GM21528 (cell line): ENCODE results near the gene CDRT15.
"Not testable (repeated sequence)": the region's sequence is repeated elsewhere in the genome, so short reads cannot be mapped to it uniquely, and the experiment has no call there.

Experiments
- ATAC-seq: cut with Tn5 transposase; IDR thresholded peaks from one replicate; pipeline ENCODE4 v1.9.1; 2021; ENCODE audit warnings: mild to moderate bottlenecking, moderate library complexity; ENCODE audit not compliant: unreplicated experiment, low FRiP score

CDRT15 gene

DNA sequence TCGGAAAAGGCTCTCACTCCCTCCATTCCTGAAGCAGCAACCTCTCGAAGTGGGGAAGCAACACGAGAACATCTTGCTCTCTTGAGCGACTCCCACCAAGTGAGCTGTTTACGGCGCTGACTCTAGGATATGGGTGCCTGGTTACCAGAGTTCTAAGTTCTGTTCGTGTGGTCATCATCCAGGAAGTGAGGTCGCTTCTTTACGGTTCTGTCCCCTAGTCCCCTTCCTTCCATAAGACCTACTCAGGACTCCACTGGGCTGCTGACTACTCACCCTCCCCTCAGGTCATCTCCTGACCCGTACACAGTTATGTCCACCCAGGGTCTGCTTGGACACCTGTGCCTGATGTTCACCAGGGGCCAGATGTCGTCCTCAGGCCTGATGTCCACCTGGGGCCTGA, at the start of gene CDRT15:
Gene CDRT15, minus strand, starts transcription at position 101 of the 400 bp plus-strand sequence. Its CDS starts 29 bp downstream, at position 72.
- not testable (repeated sequence) for ATAC-seq

DNA sequence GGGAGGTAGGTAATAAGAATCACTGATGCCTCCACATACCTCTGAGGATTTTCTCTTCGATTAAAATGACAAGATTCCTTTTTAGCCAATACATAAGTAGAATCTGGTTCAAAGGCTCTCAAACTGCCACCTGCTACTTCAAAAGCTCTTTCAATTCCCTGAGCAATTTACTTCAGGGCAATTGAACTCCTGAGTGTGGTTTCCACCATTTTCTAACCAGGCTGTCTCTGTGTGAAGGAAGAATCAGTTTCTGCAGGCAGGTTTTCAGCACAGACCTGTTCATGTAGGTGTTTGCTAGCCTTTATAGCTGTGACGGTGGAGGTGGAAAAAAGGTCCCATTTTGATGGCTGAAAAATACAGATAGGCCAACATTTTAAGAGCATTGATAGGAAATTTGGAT, 46.1 kb upstream of the CDRT15 start:
- ATAC-seq, result no peak

DNA sequence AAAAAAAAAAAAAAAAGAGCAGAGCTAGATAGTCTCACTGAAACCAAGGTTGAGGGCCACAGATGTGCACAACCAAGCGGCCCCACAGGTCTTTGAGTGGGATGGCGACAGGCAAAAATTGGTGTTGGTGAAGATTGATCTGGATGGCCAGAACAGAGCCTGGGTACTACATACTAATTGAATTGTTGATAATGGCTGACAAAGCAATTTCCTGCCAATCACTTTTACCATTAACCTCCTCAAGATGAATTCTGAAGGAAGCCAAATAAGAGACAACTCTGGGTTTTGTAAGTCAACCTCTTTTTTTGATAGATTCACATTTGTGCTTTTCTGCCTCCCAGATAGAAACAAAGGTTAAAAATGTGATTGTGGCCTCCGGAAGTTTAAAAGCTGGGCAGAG, 44.9 kb upstream of the CDRT15 start:
- ATAC-seq, result no peak

DNA sequence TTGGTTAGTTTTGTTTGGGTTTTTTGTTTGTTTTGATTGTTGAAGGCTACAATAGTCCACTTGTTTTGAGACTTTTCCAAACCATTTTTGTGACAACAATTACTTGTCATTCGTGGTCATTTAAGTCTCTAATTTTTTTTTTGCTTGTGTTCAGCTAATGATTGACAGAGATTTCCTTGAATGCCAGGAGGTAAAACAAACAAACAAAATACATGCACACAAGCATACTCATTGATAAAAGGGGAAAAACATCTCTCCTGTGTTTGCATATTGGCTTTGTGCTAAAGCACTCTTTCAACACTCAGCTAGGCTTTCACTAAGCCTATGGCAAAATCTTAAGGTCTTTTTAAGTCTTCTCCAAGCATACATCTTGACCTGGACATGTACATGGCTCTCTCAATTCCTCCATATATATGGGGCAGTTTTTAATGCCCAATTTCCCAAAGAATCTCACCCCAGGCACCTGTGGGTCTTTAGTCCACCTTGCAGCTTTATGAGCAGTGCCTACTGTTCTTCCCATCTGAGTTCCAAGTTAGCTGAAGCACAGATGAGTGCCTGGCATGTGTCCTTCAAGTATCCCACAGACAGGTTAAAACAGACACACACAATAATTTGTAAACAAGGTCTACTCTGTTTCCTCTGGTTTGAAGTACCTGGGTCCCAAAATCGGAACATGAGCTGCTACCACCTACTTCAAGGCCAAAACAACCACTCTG, 40.0 kb upstream of the CDRT15 start:
- no peak for ATAC-seq

DNA sequence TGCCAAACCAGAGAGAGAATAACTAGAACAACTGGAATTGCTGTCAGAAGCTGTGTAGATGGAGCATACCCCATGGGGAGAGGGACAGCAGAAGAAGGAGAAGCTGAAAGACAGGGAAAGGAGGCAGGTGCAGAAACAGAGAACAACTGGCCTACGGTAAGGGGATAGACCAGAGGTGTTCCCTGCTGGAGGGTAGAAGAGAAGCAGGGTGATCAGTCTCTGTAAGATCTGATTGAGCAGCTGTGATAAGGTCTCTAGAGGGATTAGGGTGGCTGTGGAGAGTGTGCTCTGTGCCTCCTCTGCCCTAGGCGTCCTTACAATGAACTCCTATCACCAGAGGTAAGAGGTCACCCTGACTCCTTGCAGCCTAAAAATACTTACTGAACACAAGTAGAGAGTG, 33.8 kb upstream of the CDRT15 start:
- no peak for ATAC-seq

DNA sequence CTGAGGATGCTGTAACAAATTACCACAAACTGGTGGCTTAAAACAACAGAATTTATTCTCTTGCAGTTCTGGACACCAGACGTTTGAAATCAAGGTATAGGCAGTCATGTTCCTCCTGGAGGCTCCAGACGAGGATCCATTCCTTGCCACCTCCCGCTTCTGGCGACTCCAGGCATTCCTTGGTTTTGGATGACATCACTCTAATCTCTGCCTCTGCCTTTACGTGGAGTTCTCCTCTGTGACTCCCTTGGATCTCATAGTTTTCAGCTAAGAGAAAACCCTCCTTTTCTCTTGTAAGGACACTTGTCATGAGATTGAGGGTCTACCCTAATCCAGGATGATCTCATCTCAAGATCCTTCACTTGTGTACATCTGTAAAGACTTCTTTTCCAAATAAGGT, 32.8 kb upstream of the CDRT15 start:
- no peak for ATAC-seq

DNA sequence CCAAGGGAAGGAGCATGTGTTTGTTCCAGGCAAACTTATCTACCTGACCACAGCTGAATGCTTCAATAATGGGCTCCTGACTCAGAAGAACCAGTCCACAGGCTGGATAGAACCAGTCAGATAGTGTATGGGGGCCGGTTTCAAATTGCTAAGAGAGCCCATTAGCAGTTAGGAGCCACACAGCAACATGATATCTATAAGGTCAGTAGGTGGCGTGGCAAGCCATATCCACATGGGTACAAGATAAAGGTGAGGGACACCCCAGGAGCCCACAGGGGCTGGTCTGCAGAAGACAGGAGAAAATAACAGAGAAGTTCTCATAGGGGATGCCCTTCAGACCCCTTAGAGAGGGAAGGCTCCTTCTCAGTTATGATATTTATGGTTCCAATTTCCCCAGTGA, 31.6 kb upstream of the CDRT15 start:
- no peak for ATAC-seq

DNA sequence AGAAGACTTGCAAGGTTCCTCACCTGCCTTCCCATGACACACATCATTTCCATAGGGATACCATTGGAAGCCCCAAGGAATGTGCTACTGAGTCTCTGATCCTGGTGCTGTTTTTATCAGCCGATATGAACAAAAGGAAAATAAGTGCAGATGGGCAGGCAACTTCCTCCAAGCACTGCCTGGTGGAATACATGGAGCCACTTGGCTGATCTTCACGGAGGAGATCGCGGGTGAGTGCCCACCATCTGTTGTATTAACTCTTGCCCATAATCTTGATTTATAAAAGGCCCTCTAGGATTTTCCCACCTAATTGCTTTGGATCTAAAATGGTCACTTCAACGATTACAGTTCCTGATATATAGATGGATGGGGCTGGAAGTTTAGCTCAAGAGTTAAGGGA, 24.7 kb upstream of the CDRT15 start:
- ATAC-seq, result no peak

DNA sequence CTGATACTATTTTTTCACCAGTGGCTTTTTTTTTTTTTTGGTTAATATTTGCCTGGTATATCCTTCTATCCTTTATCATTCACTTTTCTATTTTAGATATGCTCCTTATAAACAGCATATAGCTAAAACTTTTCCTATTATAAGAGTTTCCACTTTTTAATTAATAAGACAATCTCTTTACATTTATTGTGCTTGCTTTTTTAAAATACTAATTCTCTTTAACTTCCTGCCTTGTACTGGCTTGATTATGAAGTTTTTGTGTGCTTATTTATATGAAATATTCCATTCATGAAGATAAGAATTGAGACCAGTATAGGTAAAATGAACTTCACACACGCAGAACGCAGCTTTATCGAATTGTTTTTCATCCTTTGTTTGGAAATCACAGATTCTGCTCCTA, 9.0 kb upstream of the CDRT15 start:
- ATAC-seq, result no peak

DNA sequence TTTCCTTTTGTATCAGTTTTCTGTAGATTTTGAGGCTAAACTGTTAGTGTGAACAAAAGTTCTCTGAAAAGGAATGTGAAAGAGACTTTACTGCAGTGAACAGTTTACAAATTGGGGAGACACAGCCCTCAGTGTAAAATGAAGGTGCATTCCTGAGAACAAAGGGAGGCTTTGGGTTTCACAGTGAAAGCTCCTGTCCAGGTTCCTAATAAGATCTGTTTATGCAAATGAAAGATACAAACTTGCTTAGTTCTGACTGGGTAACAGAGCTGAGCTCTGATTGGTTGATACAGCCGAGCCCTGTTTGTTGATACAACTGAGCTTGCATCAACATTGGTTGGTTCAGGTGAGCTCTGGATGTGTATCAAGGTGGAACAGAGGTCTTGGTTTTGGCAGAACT, 8.3 kb upstream of the CDRT15 start:
- ATAC-seq, result no peak

DNA sequence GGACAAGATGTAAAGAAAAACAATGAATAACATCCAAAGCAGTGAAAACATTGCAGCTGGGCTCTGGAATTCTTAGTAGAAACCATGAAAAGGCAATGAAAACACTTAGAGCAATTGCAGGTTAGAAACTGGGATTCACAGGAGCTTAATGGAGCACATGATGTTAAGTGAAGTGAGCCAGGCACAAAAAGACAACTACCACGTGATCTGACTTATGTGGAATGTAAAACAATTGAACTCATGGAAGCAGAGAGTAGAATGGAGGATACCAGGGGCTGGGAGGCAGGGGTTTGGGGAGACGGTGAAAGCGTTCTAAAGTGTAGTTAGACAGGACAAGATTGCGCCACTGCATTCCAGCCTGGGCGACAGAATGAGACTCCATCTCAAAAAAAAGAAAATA, 2.6 kb upstream of the CDRT15 start:
- ATAC-seq, result not testable (repeated sequence)

DNA sequence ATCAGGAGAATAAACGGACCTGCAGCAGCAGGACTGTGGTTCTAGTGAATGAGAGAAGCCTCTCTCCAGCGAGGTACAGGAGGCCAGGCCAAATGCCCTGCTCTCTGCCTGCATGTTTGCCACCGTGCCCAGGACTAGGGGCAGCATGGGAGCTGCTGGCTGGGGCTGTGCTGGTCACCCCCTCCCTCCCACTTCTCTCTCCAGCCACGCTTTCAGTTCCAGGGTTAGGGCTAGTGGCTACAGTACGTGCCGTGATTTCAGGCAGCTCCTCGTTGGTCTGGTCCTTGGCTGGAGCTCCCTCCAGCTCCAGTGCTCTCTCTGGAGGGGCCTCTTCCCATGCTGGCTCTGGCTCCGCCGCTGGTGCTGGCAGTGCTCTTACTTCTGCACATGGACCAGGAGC, 630 bp downstream of the CDRT15 start:
- not testable (repeated sequence) for ATAC-seq

DNA sequence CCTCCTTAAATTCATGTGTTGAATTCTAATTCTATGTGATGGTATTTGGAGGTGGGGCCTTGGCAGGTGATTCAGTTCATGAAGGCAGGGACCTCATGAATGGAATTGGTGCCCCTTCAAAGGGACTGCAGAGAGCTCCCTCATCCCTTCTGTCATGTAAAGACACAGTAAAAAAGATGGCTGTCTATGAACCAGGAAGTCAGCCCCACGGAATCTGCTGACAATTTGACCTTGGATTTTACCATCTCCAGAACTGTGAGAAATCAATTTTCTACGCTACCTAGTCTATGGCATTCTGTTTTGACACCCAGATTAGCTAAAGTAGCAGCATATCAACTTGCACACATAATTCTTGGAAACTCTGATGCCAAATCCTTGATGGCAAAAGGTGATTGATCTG, 1.6 kb downstream of the CDRT15 start:
- ATAC-seq, result not testable (repeated sequence)

DNA sequence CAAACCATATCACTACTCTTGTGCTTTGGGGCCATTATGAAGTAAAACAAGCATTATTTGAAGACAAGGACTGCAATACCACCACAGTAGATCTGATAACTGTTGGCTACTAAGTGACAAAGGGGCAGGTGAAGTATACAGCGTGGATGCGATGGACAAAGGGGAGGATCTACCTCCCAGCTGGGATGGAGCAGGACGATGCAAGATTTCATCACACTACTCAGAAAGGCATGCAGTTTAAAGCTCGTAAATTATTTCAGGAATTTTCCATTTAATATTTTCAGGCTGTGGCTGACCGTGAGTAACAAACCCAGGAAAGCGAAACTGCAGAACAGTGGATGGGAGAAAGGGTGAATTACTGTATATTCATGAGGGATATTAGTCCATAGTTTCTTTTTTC, 5.5 kb downstream of the CDRT15 start:
- not testable (repeated sequence) for ATAC-seq

DNA sequence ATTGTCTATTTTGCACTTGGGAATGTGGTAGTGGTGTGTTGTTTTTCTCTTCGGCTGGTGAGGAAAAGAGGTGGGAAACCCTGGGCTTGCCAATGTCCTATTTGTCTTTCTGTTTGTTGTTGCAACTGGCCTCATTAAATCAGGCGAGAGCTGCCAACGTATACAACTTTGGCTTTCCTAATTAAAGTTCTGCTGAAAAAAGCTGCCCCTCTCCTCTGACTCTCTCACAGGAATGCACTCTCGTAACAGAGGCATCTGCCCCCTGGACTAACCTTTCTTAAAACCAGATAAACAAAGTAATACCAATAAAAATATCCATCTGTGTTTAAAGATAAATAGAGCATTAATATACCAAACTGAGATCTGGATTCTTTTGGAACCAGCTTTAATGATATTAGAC, 7.8 kb downstream of the CDRT15 start:
- no peak for ATAC-seq

DNA sequence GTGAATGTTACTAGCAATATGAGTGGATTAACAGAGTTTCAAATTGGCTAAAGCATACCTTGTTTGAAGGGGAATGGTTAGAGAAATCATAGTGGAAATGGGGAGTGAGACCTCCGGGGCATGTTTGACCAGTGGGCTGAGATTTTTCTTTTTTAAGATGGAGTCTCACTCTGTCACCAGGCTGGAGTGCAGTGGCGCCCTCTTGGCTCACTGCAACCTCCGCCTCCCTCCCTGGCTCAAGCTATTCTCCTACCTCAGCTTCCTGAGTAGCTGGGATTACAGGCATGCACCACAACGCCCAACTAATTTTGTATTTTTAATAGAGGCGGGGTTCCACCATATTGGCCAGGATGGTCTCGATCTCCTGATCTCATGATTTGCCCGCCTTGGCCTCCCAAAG, 9.6 kb downstream of the CDRT15 start:
- no peak for ATAC-seq

DNA sequence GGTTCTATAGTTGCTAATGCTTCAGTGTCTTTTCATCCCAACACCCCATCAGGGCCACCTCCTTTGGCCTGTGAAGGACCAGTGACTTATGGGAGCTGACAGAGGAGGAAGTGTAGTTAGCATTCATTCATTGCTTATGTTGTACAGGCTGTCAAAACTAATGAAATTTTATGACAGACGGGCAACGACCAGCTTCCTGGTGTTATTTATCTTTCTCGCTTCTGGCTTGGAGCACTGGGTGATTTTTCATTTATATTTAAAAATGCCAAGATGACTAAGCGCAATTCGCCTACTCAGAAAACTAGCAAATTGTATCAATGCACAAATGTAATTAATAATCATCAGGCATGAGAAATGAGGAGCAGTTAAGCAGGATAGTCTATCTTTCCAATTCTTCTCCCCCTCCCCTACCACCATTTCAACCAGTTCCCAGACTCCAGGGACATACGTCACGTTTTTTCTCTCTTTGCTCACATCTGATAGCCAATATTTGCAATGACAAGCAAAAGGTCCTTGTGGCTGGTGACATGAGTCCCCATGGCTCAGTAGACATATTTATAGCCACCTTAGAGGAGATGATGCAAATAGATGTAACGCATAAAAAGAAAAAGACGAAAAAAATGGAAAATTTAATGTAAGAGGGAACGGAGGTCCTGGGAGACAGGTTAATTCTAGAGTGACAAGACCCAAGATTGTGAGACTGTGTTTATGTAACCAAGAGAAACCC, 11.2 kb downstream of the CDRT15 start:
- ATAC-seq, result no peak

DNA sequence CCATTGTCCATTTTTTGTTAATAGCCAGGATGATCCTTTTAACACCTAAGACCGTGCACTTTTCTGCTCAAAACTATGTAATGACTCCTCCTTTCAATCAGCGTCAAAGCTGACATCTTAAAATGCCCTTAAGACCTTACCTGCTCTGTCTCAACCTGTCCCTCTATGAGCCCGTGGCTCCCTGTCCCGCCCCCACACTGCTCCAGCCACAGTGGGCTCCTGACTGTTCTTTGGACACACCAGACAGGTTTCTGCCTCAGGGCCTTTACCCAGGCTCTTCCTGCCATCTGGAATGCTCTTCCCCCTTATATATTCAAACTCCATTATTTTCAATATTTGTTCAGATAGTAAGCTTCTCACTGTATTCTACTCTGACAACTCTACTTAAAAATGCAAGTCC, 14.1 kb downstream of the CDRT15 start:
- no peak for ATAC-seq

DNA sequence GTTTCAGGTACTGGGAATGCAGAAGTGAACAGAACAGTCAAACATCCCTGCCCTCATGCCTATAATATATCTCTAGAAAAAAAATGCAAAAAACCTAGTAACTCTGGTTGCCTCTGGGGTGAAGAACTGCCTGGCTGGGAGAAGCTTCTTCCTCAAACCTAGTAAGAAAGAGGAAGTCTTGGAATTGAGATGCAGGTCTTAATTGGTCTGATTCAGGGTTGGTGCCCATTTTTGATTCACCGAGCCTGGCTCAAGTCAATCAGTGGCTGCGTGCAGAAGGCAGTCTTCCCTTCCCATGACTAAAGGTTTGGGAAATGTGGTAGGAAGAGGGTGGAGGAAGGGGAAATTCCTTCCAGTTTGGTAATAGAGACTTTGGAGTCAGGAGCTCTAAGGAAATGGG, 22.4 kb downstream of the CDRT15 start:
- ATAC-seq, result no peak

DNA sequence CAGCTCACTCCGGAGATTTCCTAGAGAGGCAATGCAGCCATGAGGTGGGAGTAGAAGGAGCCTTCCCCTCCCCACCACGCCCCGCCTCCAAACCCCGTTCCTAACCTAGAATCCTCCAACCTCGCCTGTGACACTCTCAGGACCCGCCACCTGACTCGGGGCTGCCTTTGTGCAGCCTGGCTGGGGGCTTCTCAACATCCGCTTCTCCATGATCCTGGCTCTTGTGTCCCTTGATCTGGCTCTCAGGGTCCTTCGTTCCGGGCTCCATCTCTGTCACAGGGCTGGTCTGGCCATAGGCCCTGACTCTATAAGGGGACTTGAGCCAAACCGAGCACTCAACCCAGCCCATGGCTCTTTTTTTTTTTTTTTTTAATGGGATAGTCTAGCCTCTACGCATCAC, 24.3 kb downstream of the CDRT15 start:
- ATAC-seq, result no peak

DNA sequence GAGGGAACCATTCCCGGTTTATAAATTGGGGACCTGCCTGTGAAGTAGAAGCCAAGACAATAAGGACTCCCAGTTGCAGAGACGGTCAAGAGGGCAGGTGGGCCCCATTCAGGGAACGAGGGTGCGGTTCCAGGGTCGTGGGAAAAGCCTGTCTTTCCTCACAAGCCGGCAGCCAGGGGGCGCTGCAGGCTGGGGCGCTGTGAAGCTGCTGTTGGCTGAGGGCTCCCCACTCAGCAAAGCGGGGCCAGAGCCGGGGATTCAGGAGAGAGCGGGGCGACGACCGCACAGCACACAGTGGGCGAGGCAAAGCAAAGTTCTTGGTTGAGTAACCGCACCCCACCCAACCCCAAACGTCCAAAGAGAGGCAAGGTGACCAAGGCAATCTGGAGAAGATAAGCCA, 24.9 kb downstream of the CDRT15 start:
- ATAC-seq, result no peak

DNA sequence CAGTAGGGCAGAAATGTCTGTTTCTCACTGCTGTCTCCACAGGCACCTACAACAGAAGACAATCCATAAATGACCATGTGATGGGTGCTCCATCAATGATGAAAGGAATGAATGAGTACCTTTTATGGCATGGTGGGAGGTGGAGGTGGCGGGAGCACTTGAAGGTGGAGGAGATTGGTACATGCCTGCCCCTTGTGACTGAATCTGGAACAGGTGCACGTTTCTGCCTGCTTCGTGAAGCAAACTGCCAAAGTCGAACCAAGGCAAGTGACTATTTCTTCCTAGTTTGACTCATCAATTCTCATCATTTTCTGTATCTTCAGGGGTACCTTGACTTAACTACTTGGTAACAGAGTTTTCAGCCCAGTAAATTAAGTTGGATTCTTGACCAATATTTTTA, 25.4 kb downstream of the CDRT15 start:
- ATAC-seq, result no peak
